K562 (cell line): ENCODE results near the gene FAM240A. TPM values are rescaled to one million over a fixed set of nuclear protein-coding genes. Genes with fewer than 3 reads are reported as not detected.
A peak's percentile ranks its signal among the peaks of the same experiment; 100 is the strongest.

Experiments used
- AFF1 ChIP-seq, 2 experiments: fragments of 450-650 bp; IDR thresholded peaks; 2 replicates each; pipeline ENCODE4 v1.6.1; 2018; ENCODE audit warnings: mild to moderate bottlenecking in 2 of 2, low read depth in 1 of 2; ENCODE audit not compliant: partially characterized antibody in 2 of 2
- CBFB ChIP-seq: sonication (generic); formaldehyde crosslinking; IDR thresholded peaks from 2 replicates; pipeline ENCODE4 v1.4.0; 2020; ENCODE audit warnings: mild to moderate bottlenecking, missing genetic modification reagents
- CREM ChIP-seq: IDR thresholded peaks from 2 replicates; pipeline ENCODE4 v1.6.1; 2014; ENCODE audit warnings: antibody characterized with exemption, low read depth
- E2F8 ChIP-seq: fragments of 450-650 bp; IDR thresholded peaks from 2 replicates; pipeline ENCODE4 v1.7.1; 2018; ENCODE audit warnings: mild to moderate bottlenecking, low read depth; ENCODE audit not compliant: partially characterized antibody
- FOXP4 ChIP-seq: sonication (generic); formaldehyde crosslinking; IDR thresholded peaks from 2 replicates; pipeline ENCODE4 v1.8.0; 2022; ENCODE audit warnings: mild to moderate bottlenecking, missing genetic modification reagents, borderline replicate concordance
- MTA2 ChIP-seq: fragments of 450-650 bp; IDR thresholded peaks from 2 replicates; pipeline ENCODE4 v1.6.1; 2016; ENCODE audit warnings: low read depth
- PHB2 ChIP-seq: fragments of 450-650 bp; IDR thresholded peaks from 2 replicates; pipeline ENCODE4 v1.6.1; 2017; ENCODE audit warnings: low read depth
- RBM14 ChIP-seq: fragments of 200-400 bp; formaldehyde crosslinking; IDR thresholded peaks from 2 replicates; pipeline ENCODE4 v1.6.1; 2018; ENCODE audit warnings: low read depth, mild to moderate bottlenecking, low read length, moderate library complexity, borderline replicate concordance; ENCODE audit not compliant: insufficient read depth
- RNF2 ChIP-seq: sonication (generic); IDR thresholded peaks from 2 replicates; pipeline ENCODE4 v1.6.1; 2016
- SFPQ ChIP-seq: fragments of 200-400 bp; formaldehyde crosslinking; IDR thresholded peaks from 2 replicates; pipeline ENCODE4 v1.6.1; 2017; ENCODE audit warnings: mild to moderate bottlenecking, low read depth, low read length, moderate library complexity
- ZBTB33 ChIP-seq: sonication (generic); formaldehyde crosslinking; IDR thresholded peaks from 2 replicates; pipeline ENCODE4 v1.8.1; 2023; ENCODE audit warnings: mild to moderate bottlenecking, missing genetic modification reagents
- ZNF696 ChIP-seq: fragments of 250-450 bp; sonication (Bioruptor Pico); conservative IDR thresholded peaks from 2 replicates; pipeline ENCODE4 v1.4.0; 2020; ENCODE audit warnings: mild to moderate bottlenecking, moderate library complexity
- polyA plus RNA-seq, 8 experiments: library from polyadenylated mRNA; depleted of rRNA in 4 of 8; stranded (reverse) in 5 of 8; unstranded in 3 of 8; fragments of >200 nt; fragmentation: Nextera tagmentation in 2 of 8; fragmentation: Illumina TruSeq in 1 of 8; extraction: Ambion mirVana in 2 of 8; extraction: Trizol in 1 of 8; gene quantifications; 2 replicates each; pipeline versions ENCODE4 v1.2.1 to v1.2.3, GENCODE V29; 2011 to 2014; ENCODE audit warnings: inconsistent platforms in 1 of 8, missing spikeins in 1 of 8
- total RNA-seq, 7 experiments: library from RNA; depleted of rRNA in 6 of 7; stranded (reverse); fragments of >200 nt in 6 of 7; fragmentation: Illumina TruSeq in 2 of 7; extraction: Trizol in 2 of 7; gene quantifications; 2 replicates each; pipeline versions ENCODE4 v1.2.1 to v1.2.3, GENCODE V29; 2011 to 2021; ENCODE audit warnings: low replicate concordance in 1 of 7

Gene FAM240A
- total and polyA plus RNA-seq, 9 of the 15 experiments (the other 6 are each of a cell fraction or from before 2014, with no cell fraction given): not detected

GRCh38 chr3:46629551-46630517 lies 17.5 kb downstream of the FAM240A start (continued):
- TF ChIP-seq AFF1 (IDR thresholded peaks at IDR 0.05; ENCODE audit: low read depth in 1 of 2, partially characterized antibody in 2 of 2): no peak
- TF ChIP-seq FOXP4 (CRISPR knock-in tag): no peak
- no peak for TF ChIP-seq CBFB (CRISPR knock-in tag)
- no peak for TF ChIP-seq SFPQ
- TF ChIP-seq RNF2: peak; percentile 61; the same call in 1 of the 2 replicates
- no peak for TF ChIP-seq ZNF696 (CRISPR knock-in tag)
- TF ChIP-seq PHB2: 0 out of 2 replicates have a peak, but pooled peaks have one; percentile 30
- TF ChIP-seq MTA2: 0 out of 2 replicates have a peak, but pooled peaks have one; percentile 7
- TF ChIP-seq ZBTB33: 0 out of 2 replicates have a peak, but pooled peaks have one; percentile 41
- peak; percentile 76 for TF ChIP-seq CREM
- TF ChIP-seq E2F8: no peak
- TF ChIP-seq RBM14: no peak
